K562 (cell line): Measurements from ENCODE around the gene MAN1B1.

Experiments
- ARHGAP35 ChIP-seq: fragments of 450-650 bp; IDR thresholded peaks from 2 replicates; pipeline ENCODE4 v1.6.1; 2018; ENCODE audit not compliant: partially characterized antibody
- CTCF ChIP-seq, 3 experiments: IDR thresholded peaks in 2 of 3; conservative IDR thresholded peaks in 1 of 3; 2 replicates each; pipeline ENCODE4 v1.5.1; 2011 to 2012; ENCODE audit warnings: low read length in 3 of 3, mild to moderate bottlenecking in 3 of 3, control low read depth in 2 of 3, improper control_type of control experiment in 1 of 3, inconsistent platforms in 1 of 3, low read depth in 1 of 3, mixed read lengths in 1 of 3, moderate library complexity in 1 of 3; ENCODE audit not compliant: insufficient read depth in 2 of 3
- EP300 ChIP-seq: IDR thresholded peaks from 2 replicates; pipeline ENCODE4 v1.6.1; 2012; ENCODE audit warnings: low read length, improper control_type of control experiment
- HDAC6 ChIP-seq: IDR thresholded peaks from 2 replicates; pipeline ENCODE4 v1.6.1; 2012; ENCODE audit warnings: low read depth, mild to moderate bottlenecking, control low read depth, inconsistent platforms, low read length, moderate library complexity
- HNRNPLL ChIP-seq: fragments of 200-400 bp; formaldehyde crosslinking; IDR thresholded peaks from 2 replicates; pipeline ENCODE4 v1.6.1; 2017; ENCODE audit warnings: low read length, low read depth, mild to moderate bottlenecking; ENCODE audit not compliant: poor library complexity, severe bottlenecking
- KDM1A ChIP-seq, 2 experiments: fragments of 450-650 bp; IDR thresholded peaks; 2 replicates each; pipeline ENCODE4 v1.6.1; 2016; ENCODE audit warnings: mild to moderate bottlenecking in 2 of 2
- MAX ChIP-seq: sonication (generic); formaldehyde crosslinking; IDR thresholded peaks from 2 replicates; pipeline ENCODE4 v1.9.0; 2022; ENCODE audit warnings: mild to moderate bottlenecking, missing genetic modification reagents
- RFX1 ChIP-seq: fragments of 450-650 bp; IDR thresholded peaks from 2 replicates; pipeline ENCODE4 v1.6.1; 2016; ENCODE audit warnings: mild to moderate bottlenecking, moderate library complexity
- SREBF2 ChIP-seq: sonication (generic); formaldehyde crosslinking; IDR thresholded peaks from 2 replicates; pipeline ENCODE4 v1.4.0; 2020; ENCODE audit warnings: mild to moderate bottlenecking, missing genetic modification reagents
- TAF1 ChIP-seq: IDR thresholded peaks from 2 replicates; pipeline ENCODE4 v1.6.1; 2011; ENCODE audit warnings: mild to moderate bottlenecking, low read length, moderate library complexity; ENCODE audit not compliant: insufficient read depth, control insufficient read depth, severe bottlenecking; ENCODE audit errors: extremely low read depth
- USF1 ChIP-seq: sonication (generic); formaldehyde crosslinking; IDR thresholded peaks from 2 replicates; pipeline ENCODE4 v1.9.0; 2022; ENCODE audit warnings: mild to moderate bottlenecking, missing genetic modification reagents
- ZNF253 ChIP-seq: fragments of 250-450 bp; sonication (Bioruptor Pico); conservative IDR thresholded peaks from 2 replicates; pipeline ENCODE4 v1.6.1; 2021; ENCODE audit warnings: mild to moderate bottlenecking

- TF ChIP-seq HDAC6 (no peak), ARHGAP35 (no peak), RFX1 (no peak), CTCF (IDR thresholded peaks at IDR 0.05 in 2 of 3, conservative IDR thresholded peaks at IDR 0.05 in 1 of 3; ENCODE audit: insufficient read depth in 2 of 3, low read depth in 1 of 3, low read length in 3 of 3) (no peak), HNRNPLL (no peak), SREBF2 (CRISPR knock-in tag) (no peak), MAX (no peak), TAF1 (no peak), ZNF253 (CRISPR knock-in tag) (no peak), USF1 (CRISPR knock-in tag) (no peak), EP300 (no peak), KDM1A (IDR thresholded peaks at IDR 0.05) (no peak)
Measured at GRCh38 chr9:137044502-137045177, 42.1 kb upstream of the MAN1B1 start.
